Esophagus squamous epithelium (tissue), 4 donors: ENCODE results near the gene FBXO10.

Experiments
- POLR2A ChIP-seq, 4 donors: fragments of 450-650 bp; IDR thresholded peaks; one replicate each; pipeline ENCODE4 v1.6.1; 2017; ENCODE audit warnings: antibody characterized with exemption in 4 of 4, mild to moderate bottlenecking in 4 of 4, moderate library complexity in 3 of 4
- TF ChIP-seq, protein P1 (sequence below), 6 experiments: fragments of 450-650 bp in 4 of 6; fragments of 200-600 bp in 2 of 6; sonication (generic) in 2 of 6; IDR thresholded peaks; one replicate each; pipeline ENCODE4 v1.5.1; 2016 to 2019; ENCODE audit warnings: antibody characterized with exemption in 6 of 6, mild to moderate bottlenecking in 4 of 6, moderate library complexity in 4 of 6

GRCh38 chr9:37593883-37594448, 17.8 kb upstream of the FBXO10 start:
- no peak for TF ChIP-seq POLR2A (IDR thresholded peaks at IDR 0.05)
- TF ChIP-seq, protein P1, sequence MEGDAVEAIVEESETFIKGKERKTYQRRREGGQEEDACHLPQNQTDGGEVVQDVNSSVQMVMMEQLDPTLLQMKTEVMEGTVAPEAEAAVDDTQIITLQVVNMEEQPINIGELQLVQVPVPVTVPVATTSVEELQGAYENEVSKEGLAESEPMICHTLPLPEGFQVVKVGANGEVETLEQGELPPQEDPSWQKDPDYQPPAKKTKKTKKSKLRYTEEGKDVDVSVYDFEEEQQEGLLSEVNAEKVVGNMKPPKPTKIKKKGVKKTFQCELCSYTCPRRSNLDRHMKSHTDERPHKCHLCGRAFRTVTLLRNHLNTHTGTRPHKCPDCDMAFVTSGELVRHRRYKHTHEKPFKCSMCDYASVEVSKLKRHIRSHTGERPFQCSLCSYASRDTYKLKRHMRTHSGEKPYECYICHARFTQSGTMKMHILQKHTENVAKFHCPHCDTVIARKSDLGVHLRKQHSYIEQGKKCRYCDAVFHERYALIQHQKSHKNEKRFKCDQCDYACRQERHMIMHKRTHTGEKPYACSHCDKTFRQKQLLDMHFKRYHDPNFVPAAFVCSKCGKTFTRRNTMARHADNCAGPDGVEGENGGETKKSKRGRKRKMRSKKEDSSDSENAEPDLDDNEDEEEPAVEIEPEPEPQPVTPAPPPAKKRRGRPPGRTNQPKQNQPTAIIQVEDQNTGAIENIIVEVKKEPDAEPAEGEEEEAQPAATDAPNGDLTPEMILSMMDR (IDR thresholded peaks at IDR 0.05): no peak
